ENCODE data around the gene PM20D2. TPM values are rescaled to one million over a fixed set of nuclear protein-coding genes. Genes with fewer than 3 reads are reported as not detected.

Gene PM20D2
- total RNA-seq, 1 experiment from 2014 or later, result 41.7 TPM

GRCh38 chr6:89110284-89110683 lies 35.6 kb upstream of the PM20D2 start:
- Histone ChIP-seq H3K27me3 (replicated peaks; ENCODE audit: insufficient read depth, low read depth, low read length, poor library complexity) (no peaks in the 10 kb centered on the region), H3K9me3 (ENCODE audit: low read depth, low read length, poor library complexity, severe bottlenecking) (no peaks in the 10 kb centered on the region), H3K36me3 (ENCODE audit: insufficient read depth, low read length, poor library complexity, severe bottlenecking) (peaks cover 1% of the 10 kb centered on the region), H3K4me1 (ENCODE audit: insufficient read depth, low read length, poor library complexity, severe bottlenecking) (no peaks in the 10 kb centered on the region), H3K27ac (ENCODE audit: low read depth, low read length, poor library complexity, severe bottlenecking) (no peak overlapping the region), H3K4me3 (ENCODE audit: low read depth, low read length, poor library complexity, severe bottlenecking) (no peak overlapping the region)
- POLR2A ChIA-PET (ENCODE audit: low non-redundant PET), result interaction anchor here (0.6 kb wide), 1 partner anchor 36 kb away, joined by 4 read pairs; the partner anchor contains the start of gene PM20D2
- no peak for DNase-seq (ENCODE audit: low spot score)
- CTCF ChIA-PET, result no interaction called here
- intact Hi-C loops (cut with micrococcal nuclease; ENCODE audit: unreplicated experiment), result no loop called here
- no TSS peak for BruUV-seq (replicated peaks)
- no peak for TF ChIP-seq EZH2 (IDR thresholded peaks at IDR 0.05; ENCODE audit: borderline replicate concordance, low read depth, low read length, poor library complexity, severe bottlenecking)
- no peak for TF ChIP-seq CTCF (conservative IDR thresholded peaks at IDR 0.05; ENCODE audit: low read depth, low read length)

- Histone ChIP-seq H3K27ac (ENCODE audit: low read depth, low read length, poor library complexity, severe bottlenecking) (no peak overlapping the region), H3K27me3 (replicated peaks; ENCODE audit: insufficient read depth, low read depth, low read length, poor library complexity) (no peaks in the 10 kb centered on the region), H3K9me3 (ENCODE audit: low read depth, low read length, poor library complexity, severe bottlenecking) (no peaks in the 10 kb centered on the region), H3K36me3 (ENCODE audit: insufficient read depth, low read length, poor library complexity, severe bottlenecking) (no peaks in the 10 kb centered on the region), H3K4me1 (ENCODE audit: insufficient read depth, low read length, poor library complexity, severe bottlenecking) (no peaks in the 10 kb centered on the region), H3K4me3 (ENCODE audit: low read depth, low read length, poor library complexity, severe bottlenecking) (no peak overlapping the region)
- no peak for DNase-seq (ENCODE audit: low spot score)
- CTCF ChIA-PET, result no interaction called here
- POLR2A ChIA-PET (ENCODE audit: low non-redundant PET), result no interaction called here
- TF ChIP-seq EZH2 (IDR thresholded peaks at IDR 0.05; ENCODE audit: borderline replicate concordance, low read depth, low read length, poor library complexity, severe bottlenecking) (no peak), CTCF (conservative IDR thresholded peaks at IDR 0.05; ENCODE audit: low read depth, low read length) (no peak)
- intact Hi-C loops (cut with micrococcal nuclease; ENCODE audit: unreplicated experiment), result no loop called here
- BruUV-seq (replicated peaks), result no TSS peak
These were observed 33.9 kb upstream of the PM20D2 start for GRCh38 chr6:89111933-89112332.

GRCh38 chr6:89116702-89117101 lies 29.2 kb upstream of the PM20D2 start:
- Histone ChIP-seq H3K27ac (ENCODE audit: low read depth, low read length, poor library complexity, severe bottlenecking) (no peak overlapping the region), H3K4me1 (ENCODE audit: insufficient read depth, low read length, poor library complexity, severe bottlenecking) (peaks cover 5% of the 10 kb centered on the region), H3K36me3 (ENCODE audit: insufficient read depth, low read length, poor library complexity, severe bottlenecking) (no peaks in the 10 kb centered on the region), H3K4me3 (ENCODE audit: low read depth, low read length, poor library complexity, severe bottlenecking) (peak overlapping the region; percentile 72), H3K27me3 (replicated peaks; ENCODE audit: insufficient read depth, low read depth, low read length, poor library complexity) (no peaks in the 10 kb centered on the region), H3K9me3 (ENCODE audit: low read depth, low read length, poor library complexity, severe bottlenecking) (no peaks in the 10 kb centered on the region)
- ChIA-PET CTCF (interaction anchor here (0.9 kb wide), 1 partner anchor 134 kb away, joined by 6 read pairs; no protein-coding TSS in a partner anchor), POLR2A (ENCODE audit: low non-redundant PET) (no interaction called here)
- TF ChIP-seq CTCF (conservative IDR thresholded peaks at IDR 0.05; ENCODE audit: low read depth, low read length) (no peak), EZH2 (IDR thresholded peaks at IDR 0.05; ENCODE audit: borderline replicate concordance, low read depth, low read length, poor library complexity, severe bottlenecking) (no peak)
- DNase-seq (ENCODE audit: low spot score), result peak; percentile 7
- intact Hi-C loops (cut with micrococcal nuclease; ENCODE audit: unreplicated experiment), result no loop called here
- TSS peak; percentile 49 for BruUV-seq (replicated peaks)
